Neuronal stem cell (in vitro differentiated cells): Measurements from ENCODE around the gene ATP8B1.

Experiments used
- DNase-seq: peaks from one replicate; pipeline ENCODE4 v3.0.0-alpha.2; 2013; ENCODE audit warnings: low spot score
- H2AFZ ChIP-seq: one replicate; pipeline ENCODE4 v1.6.1; 2013; ENCODE audit warnings: mild to moderate bottlenecking, low read length, inconsistent platforms
- H2AK5ac ChIP-seq: 2 replicates; pipeline ENCODE4 v1.6.1; 2013; ENCODE audit warnings: low read depth, mild to moderate bottlenecking, inconsistent platforms, low read length, moderate library complexity, mixed read lengths
- H2BK120ac ChIP-seq: 2 replicates; pipeline ENCODE4 v1.6.1; 2013; ENCODE audit warnings: low read depth, mild to moderate bottlenecking, inconsistent platforms, low read length, moderate library complexity, mixed read lengths
- H2BK12ac ChIP-seq: one replicate; pipeline ENCODE4 v1.6.1; 2013; ENCODE audit warnings: low read length, inconsistent platforms
- H2BK15ac ChIP-seq: 2 replicates; pipeline ENCODE4 v1.6.1; 2013; ENCODE audit warnings: mild to moderate bottlenecking, low read length, inconsistent platforms, mixed read lengths
- H2BK5ac ChIP-seq: one replicate; pipeline ENCODE4 v1.6.1; 2013; ENCODE audit warnings: inconsistent platforms, mild to moderate bottlenecking, low read length, moderate library complexity
- H3K14ac ChIP-seq: one replicate; pipeline ENCODE4 v1.6.1; 2013; ENCODE audit warnings: low read length, inconsistent platforms
- H3K18ac ChIP-seq: 2 replicates; pipeline ENCODE4 v1.6.1; 2013; ENCODE audit warnings: low read length, inconsistent platforms
- H3K23ac ChIP-seq: 2 replicates; pipeline ENCODE4 v1.6.1; 2013; ENCODE audit warnings: low read depth, mild to moderate bottlenecking, mixed read lengths, low read length, inconsistent platforms; ENCODE audit not compliant: poor library complexity
- H3K27ac ChIP-seq: replicated peaks from 3 replicates; pipeline ENCODE4 v1.5.1; 2013; ENCODE audit warnings: low read length, inconsistent platforms
- H3K27me3 ChIP-seq, 3 experiments: 2 replicates each; pipeline ENCODE4 v1.6.1; 2013; ENCODE audit warnings: low read length in 3 of 3, mild to moderate bottlenecking in 2 of 3, inconsistent platforms in 1 of 3, low read depth in 1 of 3, mixed read lengths in 1 of 3, moderate library complexity in 1 of 3; ENCODE audit not compliant: control insufficient read depth in 3 of 3, insufficient read depth in 3 of 3
- H3K36me3 ChIP-seq, 2 donors: replicated peaks in 1 of 2; 2 replicates each; pipeline ENCODE4 v1.6.1; 2013; ENCODE audit warnings: low read length in 2 of 2; ENCODE audit not compliant: control insufficient read depth in 2 of 2, insufficient read depth in 2 of 2
- H3K4ac ChIP-seq: 2 replicates; pipeline ENCODE4 v1.6.1; 2013; ENCODE audit warnings: inconsistent platforms, mild to moderate bottlenecking, low read length, moderate library complexity
- H3K4me1 ChIP-seq, 2 donors: 1 replicate in 1 of 2; 2 replicates in 1 of 2; pipeline ENCODE4 v1.6.1; 2013; ENCODE audit warnings: low read length in 2 of 2, low read depth in 1 of 2; ENCODE audit not compliant: control insufficient read depth in 2 of 2, insufficient read depth in 1 of 2
- H3K4me2 ChIP-seq: one replicate; pipeline ENCODE4 v1.6.1; 2013; ENCODE audit warnings: mild to moderate bottlenecking, low read length, inconsistent platforms; ENCODE audit not compliant: insufficient read depth, poor library complexity, severe bottlenecking
- H3K4me3 ChIP-seq, 2 donors: 2 replicates each; pipeline ENCODE4 v1.5.1; 2013; ENCODE audit warnings: low read length in 2 of 2, mild to moderate bottlenecking in 2 of 2, inconsistent platforms in 1 of 2, moderate library complexity in 1 of 2
- H3K79me1 ChIP-seq: one replicate; pipeline ENCODE4 v1.6.1; 2013; ENCODE audit warnings: low read depth, mild to moderate bottlenecking, inconsistent platforms, low read length, moderate library complexity
- H3K9ac ChIP-seq: one replicate; pipeline ENCODE4 v1.6.1; 2013; ENCODE audit warnings: mild to moderate bottlenecking, low read depth, low read length, inconsistent platforms; ENCODE audit not compliant: poor library complexity
- H3K9me3 ChIP-seq, 2 donors: replicated peaks in 1 of 2; 2 replicates each; pipeline versions ENCODE3 to v1.6.1; 2013; ENCODE audit warnings: low read length in 2 of 2, mild to moderate bottlenecking in 2 of 2, inconsistent platforms in 1 of 2, low read depth in 1 of 2, mixed read lengths in 1 of 2, moderate library complexity in 1 of 2; ENCODE audit not compliant: control insufficient read depth in 2 of 2, insufficient read depth in 1 of 2
- H4K8ac ChIP-seq: one replicate; pipeline ENCODE4 v1.6.1; 2013; ENCODE audit warnings: low read depth, mild to moderate bottlenecking, inconsistent platforms, low read length, moderate library complexity
- H4K91ac ChIP-seq: one replicate; pipeline ENCODE4 v1.6.1; 2013; ENCODE audit warnings: low read length, low read depth, mild to moderate bottlenecking, inconsistent platforms; ENCODE audit not compliant: poor library complexity
- WGBS, 2 donors: extraction: QIAGEN DNeasy Blood & Tissue Kit; methylation state at CpG; one replicate each; pipeline ENCODE4 v1.1.7; 2013; ENCODE audit warnings: missing lambda C conversion rate in 2 of 2, mixed read lengths in 1 of 2; ENCODE audit not compliant: insufficient read length in 2 of 2, insufficient replicate concordance in 1 of 2; ENCODE audit errors: extremely low coverage in 2 of 2; 5-methylcytosine and 5-hydroxymethylcytosine counted together

ATP8B1 gene

DNA sequence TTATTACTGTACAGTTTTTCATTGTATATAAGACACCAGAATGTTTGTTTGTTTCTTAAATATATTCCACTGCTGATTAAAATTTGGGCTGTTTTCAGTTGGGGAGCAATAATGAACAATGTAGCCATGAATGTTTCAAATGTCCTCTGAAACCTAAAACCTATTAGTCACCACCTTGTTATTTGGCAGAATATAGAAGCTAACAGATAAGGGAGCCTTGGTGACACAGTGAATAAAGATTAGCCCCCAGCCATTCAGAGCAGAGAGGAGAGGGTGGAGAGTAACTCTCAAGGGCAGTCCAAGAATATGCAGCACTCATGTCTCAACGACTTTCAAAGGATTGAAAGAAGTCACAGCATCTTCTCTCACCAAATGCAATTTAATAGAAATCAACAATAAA, 43.1 kb upstream of the ATP8B1 start:
- H3K27me3 ChIP-seq = peaks cover 0 to 7% (median 0%) of the 10 kb centered on the region in 3 experiments

DNA sequence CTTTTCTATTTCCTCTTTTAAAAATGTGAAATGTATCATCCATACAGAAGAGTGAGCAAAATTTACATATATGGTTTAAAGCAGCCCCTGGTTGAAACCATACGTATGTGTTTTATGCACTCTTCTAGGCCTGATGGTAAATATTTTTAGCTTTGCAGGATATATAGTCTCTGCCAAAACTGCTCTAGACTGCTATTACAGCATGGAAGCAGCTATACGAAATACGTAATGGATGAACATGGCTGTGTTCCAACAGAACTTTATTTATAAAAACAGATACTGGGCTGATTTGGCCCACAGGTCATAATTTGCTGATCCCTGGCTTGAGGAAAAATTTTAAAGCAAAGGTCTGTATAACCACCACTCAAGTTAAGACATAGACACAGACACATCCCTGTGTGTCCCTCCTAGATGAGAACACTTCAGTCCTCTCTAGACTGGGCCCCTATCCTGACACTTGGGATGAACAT, 42.5 kb upstream of the ATP8B1 start:
- H2BK5ac ChIP-seq = no peak overlapping the region
- no peak overlapping the region for H3K9ac ChIP-seq
- H4K91ac ChIP-seq = no peak overlapping the region
- no peak overlapping the region for H3K4me3 ChIP-seq
- H2BK120ac ChIP-seq = no peak overlapping the region
- no peaks in the 10 kb centered on the region for H3K9me3 ChIP-seq
- no peak overlapping the region for H3K23ac ChIP-seq
- H2BK15ac ChIP-seq = no peak overlapping the region
- H3K79me1 ChIP-seq = no peaks in the 10 kb centered on the region
- no peak overlapping the region for H4K8ac ChIP-seq
- H2BK12ac ChIP-seq = no peak overlapping the region
- H2AFZ ChIP-seq = no peak overlapping the region
- H3K4me1 ChIP-seq = no peaks in the 10 kb centered on the region
- H2AK5ac ChIP-seq = no peak overlapping the region
- WGBS, 2 donors = no CpG with 5 or more reads among the region's 3 CpGs
- H3K14ac ChIP-seq = no peak overlapping the region
- H3K4me2 ChIP-seq = no peak overlapping the region
- no peak overlapping the region for H3K18ac ChIP-seq
- DNase-seq = no peak
- no peak overlapping the region for H3K27ac ChIP-seq
- peaks cover 0 to 7% (median 0%) of the 10 kb centered on the region in 3 experiments for H3K27me3 ChIP-seq
- H3K36me3 ChIP-seq = no peaks in the 10 kb centered on the region
- H3K4ac ChIP-seq = no peak overlapping the region

More for the DNA sequence above, 43.1 kb upstream of the ATP8B1 start:
- no peak overlapping the region for H2AK5ac ChIP-seq
- H2BK12ac ChIP-seq = no peak overlapping the region
- DNase-seq = no peak
- H3K4me1 ChIP-seq = no peaks in the 10 kb centered on the region
- WGBS, 2 donors = no CpG with 5 or more reads among the region's 1 CpG
- H2BK5ac ChIP-seq = no peak overlapping the region
- no peak overlapping the region for H3K4ac ChIP-seq
- H3K79me1 ChIP-seq = no peaks in the 10 kb centered on the region
- no peak overlapping the region for H3K14ac ChIP-seq
- H3K9ac ChIP-seq = no peak overlapping the region
- H3K9me3 ChIP-seq = no peaks in the 10 kb centered on the region
- H4K91ac ChIP-seq = no peak overlapping the region
- no peak overlapping the region for H2BK120ac ChIP-seq
- H3K4me3 ChIP-seq = no peak overlapping the region
- H3K4me2 ChIP-seq = no peak overlapping the region
- H3K23ac ChIP-seq = no peak overlapping the region
- no peaks in the 10 kb centered on the region for H3K36me3 ChIP-seq
- no peak overlapping the region for H4K8ac ChIP-seq
- no peak overlapping the region for H3K27ac ChIP-seq
- H3K18ac ChIP-seq = no peak overlapping the region
- H2AFZ ChIP-seq = no peak overlapping the region
- H2BK15ac ChIP-seq = no peak overlapping the region

DNA sequence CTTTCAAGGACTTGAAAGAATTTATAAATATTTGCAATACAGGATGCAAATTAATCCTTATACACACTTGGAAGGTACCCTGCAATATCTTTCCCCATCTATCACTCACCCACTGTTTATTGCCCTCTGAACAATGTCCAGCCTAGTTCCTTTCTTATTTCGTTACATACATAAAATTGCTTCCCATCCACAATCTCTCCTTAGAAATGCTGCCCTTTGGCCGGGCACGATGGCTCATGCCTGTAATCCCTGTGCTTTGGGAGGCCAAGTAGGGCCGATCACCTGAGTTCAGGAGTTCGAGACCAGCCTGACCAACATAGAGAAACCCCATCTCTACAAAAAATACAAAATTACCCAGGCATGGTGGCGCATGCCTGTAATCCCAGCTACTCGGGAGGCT, 41.2 kb upstream of the ATP8B1 start:
- Histone ChIP-seq H4K8ac (no peak overlapping the region), H2BK12ac (no peak overlapping the region), H3K18ac (no peak overlapping the region), H2BK5ac (no peak overlapping the region), H3K4me2 (no peak overlapping the region), H3K9ac (no peak overlapping the region), H3K23ac (no peak overlapping the region), H2AK5ac (no peak overlapping the region), H3K27me3 (peaks cover 0 to 7% (median 0%) of the 10 kb centered on the region in 3 experiments), H2BK120ac (no peak overlapping the region), H3K27ac (no peak overlapping the region), H3K4ac (no peak overlapping the region), H3K36me3 (no peaks in the 10 kb centered on the region), H3K79me1 (no peaks in the 10 kb centered on the region), H2AFZ (no peak overlapping the region), H3K4me1 (no peaks in the 10 kb centered on the region), H3K14ac (no peak overlapping the region), H4K91ac (no peak overlapping the region), H3K9me3 (no peaks in the 10 kb centered on the region), H3K4me3 (no peak overlapping the region), H2BK15ac (no peak overlapping the region)
- no peak for DNase-seq
- no CpG with 5 or more reads among the region's 7 CpGs for WGBS, 2 donors

DNA sequence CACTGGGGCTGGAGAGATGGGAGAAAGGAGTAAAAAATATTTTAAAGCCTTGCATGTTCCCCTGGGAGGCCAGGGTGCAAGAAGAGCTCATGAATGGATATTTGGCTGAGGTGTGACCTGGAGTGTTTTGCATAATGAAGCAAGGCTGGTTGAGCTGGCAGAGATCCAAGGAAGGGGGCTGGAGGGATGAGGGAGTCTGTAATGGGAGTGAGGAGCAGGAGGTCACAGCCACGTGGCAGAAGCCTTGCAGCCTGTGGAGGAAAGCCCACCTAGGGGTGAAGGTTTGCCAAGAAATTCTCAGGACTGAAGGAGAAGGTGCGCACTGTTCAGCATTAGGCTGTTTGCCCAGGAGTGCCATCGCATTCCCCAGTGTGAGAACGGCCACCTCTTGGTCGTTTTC, 40.3 kb upstream of the ATP8B1 start:
- H3K36me3 ChIP-seq = no peaks in the 10 kb centered on the region
- H3K79me1 ChIP-seq = no peaks in the 10 kb centered on the region
- no peaks in the 10 kb centered on the region for H3K9me3 ChIP-seq
- H3K14ac ChIP-seq = no peak overlapping the region
- H2BK15ac ChIP-seq = no peak overlapping the region
- no peak overlapping the region for H4K91ac ChIP-seq
- H3K4ac ChIP-seq = no peak overlapping the region
- H2AK5ac ChIP-seq = no peak overlapping the region
- H2BK5ac ChIP-seq = no peak overlapping the region
- no peak overlapping the region for H3K18ac ChIP-seq
- WGBS, 2 donors = no CpG with 5 or more reads among the region's 5 CpGs
- H3K4me1 ChIP-seq = no peaks in the 10 kb centered on the region
- H3K27ac ChIP-seq = no peak overlapping the region
- no peak overlapping the region for H3K4me3 ChIP-seq
- H3K4me2 ChIP-seq = no peak overlapping the region
- H3K27me3 ChIP-seq = peaks cover 0 to 7% (median 0%) of the 10 kb centered on the region in 3 experiments
- no peak overlapping the region for H2BK12ac ChIP-seq
- no peak overlapping the region for H2AFZ ChIP-seq
- no peak overlapping the region for H2BK120ac ChIP-seq
- no peak overlapping the region for H3K23ac ChIP-seq
- H3K9ac ChIP-seq = no peak overlapping the region
- no peak overlapping the region for H4K8ac ChIP-seq
- DNase-seq = no peak
